Body of pancreas (tissue), 4 donors: ENCODE results near the gene MTR.
"Not testable (repeated sequence)": the region's sequence is repeated elsewhere in the genome, so short reads cannot be mapped to it uniquely, and the experiment has no call there.

Source experiments
- POLR2A ChIP-seq, 3 donors: fragments of 450-650 bp; IDR thresholded peaks; one replicate each; pipeline ENCODE4 v1.6.1; 2016; ENCODE audit warnings: antibody characterized with exemption in 3 of 3, mild to moderate bottlenecking in 2 of 3
- TF ChIP-seq, protein P1 (sequence below), 7 experiments: fragments of 450-650 bp in 4 of 7; fragments of 200-600 bp in 3 of 7; sonication (generic) in 3 of 7; IDR thresholded peaks; one replicate each; pipeline ENCODE4 v1.5.1; 2016 to 2019; ENCODE audit warnings: antibody characterized with exemption in 7 of 7

DNA sequence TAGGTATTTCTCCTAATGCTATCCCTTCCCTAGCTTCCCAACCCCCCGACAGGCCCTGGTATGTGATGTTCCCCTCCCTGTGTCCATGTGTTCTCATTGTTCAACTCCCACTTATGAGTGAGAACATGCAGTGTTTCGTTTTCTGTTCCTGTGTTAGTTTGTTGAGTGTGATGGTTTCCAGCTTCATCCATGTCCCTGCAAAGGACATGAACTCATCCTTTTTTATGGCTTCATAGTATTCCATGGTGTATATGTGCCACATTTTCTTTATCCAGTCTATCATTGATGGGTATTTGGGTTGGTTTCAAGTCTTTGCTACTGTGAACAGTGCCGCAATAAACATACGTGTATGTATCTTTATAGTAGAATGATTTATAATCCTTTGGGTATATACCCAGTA is 61.6 kb downstream of the MTR start:
- TF ChIP-seq, protein P1, sequence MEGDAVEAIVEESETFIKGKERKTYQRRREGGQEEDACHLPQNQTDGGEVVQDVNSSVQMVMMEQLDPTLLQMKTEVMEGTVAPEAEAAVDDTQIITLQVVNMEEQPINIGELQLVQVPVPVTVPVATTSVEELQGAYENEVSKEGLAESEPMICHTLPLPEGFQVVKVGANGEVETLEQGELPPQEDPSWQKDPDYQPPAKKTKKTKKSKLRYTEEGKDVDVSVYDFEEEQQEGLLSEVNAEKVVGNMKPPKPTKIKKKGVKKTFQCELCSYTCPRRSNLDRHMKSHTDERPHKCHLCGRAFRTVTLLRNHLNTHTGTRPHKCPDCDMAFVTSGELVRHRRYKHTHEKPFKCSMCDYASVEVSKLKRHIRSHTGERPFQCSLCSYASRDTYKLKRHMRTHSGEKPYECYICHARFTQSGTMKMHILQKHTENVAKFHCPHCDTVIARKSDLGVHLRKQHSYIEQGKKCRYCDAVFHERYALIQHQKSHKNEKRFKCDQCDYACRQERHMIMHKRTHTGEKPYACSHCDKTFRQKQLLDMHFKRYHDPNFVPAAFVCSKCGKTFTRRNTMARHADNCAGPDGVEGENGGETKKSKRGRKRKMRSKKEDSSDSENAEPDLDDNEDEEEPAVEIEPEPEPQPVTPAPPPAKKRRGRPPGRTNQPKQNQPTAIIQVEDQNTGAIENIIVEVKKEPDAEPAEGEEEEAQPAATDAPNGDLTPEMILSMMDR (IDR thresholded peaks at IDR 0.05) = not testable (repeated sequence)
- not testable (repeated sequence) for TF ChIP-seq POLR2A (IDR thresholded peaks at IDR 0.05)
